ENCODE measurements around the gene NFILZ.

- TF ChIP-seq CTCF (IDR thresholded peaks at IDR 0.05) (no peak), ZFX (IDR thresholded peaks at IDR 0.05; ENCODE audit: borderline replicate concordance) (no peak)
Observed at GRCh38 chr19:8638078-8638619, 7.7 kb downstream of the NFILZ start.

Measured in 22Rv1 (cell line).